HG02981 (cell line): ENCODE measurements around the gene TRIM36.

Experiments
- ATAC-seq: cut with Tn5 transposase; IDR thresholded peaks from one replicate; pipeline ENCODE4 v1.9.1; 2021; ENCODE audit warnings: mild to moderate bottlenecking, moderate library complexity; ENCODE audit not compliant: unreplicated experiment

Gene TRIM36

DNA sequence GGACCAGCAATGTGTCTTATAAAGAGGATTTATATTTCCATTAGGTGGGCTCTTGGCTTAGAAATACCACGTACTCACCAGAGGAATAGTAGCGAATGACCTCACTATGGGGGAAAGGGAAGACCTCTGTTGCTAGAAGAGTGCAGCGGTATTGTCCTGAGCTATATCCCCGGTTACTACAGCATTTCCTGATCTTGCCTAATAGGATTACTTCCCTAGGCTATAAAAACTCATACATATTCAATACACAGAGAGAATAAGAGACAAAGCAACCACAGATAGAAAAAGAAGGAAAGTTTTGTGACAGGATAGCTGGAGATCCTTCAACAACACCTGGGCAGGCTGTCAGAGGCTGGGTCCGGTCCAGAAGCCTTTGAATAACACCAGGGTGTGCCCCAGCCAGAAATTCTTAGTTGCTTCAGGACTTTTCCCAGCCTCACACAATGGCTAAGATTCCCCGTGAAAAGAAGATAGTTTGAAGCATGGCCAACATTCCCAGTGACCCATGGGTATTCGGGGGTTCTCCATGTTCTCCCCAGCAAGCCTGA, 85.4 kb downstream of the TRIM36 start:
- ATAC-seq: no peak

DNA sequence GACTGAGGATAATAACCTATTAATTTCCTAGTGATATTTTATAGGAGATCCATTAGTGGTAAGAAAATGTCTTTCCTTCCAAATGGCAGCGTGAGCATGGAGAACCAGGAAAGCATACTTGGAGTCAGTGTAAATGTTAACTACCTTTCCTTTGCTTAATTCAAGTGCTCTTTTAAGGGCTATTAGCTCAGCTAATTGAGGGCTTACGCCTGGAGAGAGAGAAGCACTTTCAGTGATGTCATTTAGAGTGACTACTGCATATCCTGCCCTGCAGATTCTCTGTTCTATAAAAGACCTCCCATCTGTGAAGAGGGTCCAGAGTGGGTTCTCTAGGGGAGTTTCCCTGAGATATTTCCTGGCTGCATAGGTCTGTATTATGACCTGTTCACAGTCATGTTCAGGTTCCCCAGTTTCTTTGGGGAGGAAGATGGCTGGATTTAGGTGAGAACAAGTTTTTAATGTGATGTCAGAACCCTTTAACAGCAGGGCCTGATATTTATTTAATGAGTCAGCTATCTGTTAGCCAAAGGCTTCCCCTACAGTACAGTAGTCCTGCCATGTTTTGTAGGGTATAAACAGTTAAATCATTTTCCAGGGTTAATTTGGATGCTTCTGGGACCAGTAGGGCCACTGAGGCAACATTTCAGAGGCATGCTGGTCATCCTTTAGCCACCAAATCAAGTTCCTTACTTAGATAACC, 89.6 kb downstream of the TRIM36 start:
- no peak for ATAC-seq
